K562 (cell line): Measurements from ENCODE around the gene OSGEPL1. TPM values are rescaled to one million over a fixed set of nuclear protein-coding genes. Genes with fewer than 3 reads are reported as not detected.

Experiments used
- ATF1 ChIP-seq, 2 experiments: fragments of 450-650 bp in 1 of 2; IDR thresholded peaks; 2 replicates each; pipeline ENCODE4 v1.6.1; 2016; ENCODE audit warnings: missing compliant biosample characterization in 1 of 2, missing genetic modification characterization in 1 of 2
- BCLAF1 ChIP-seq, 2 experiments: fragments of 450-650 bp in 1 of 2; IDR thresholded peaks; 2 replicates each; pipeline ENCODE4 v1.6.1; 2011 to 2017; ENCODE audit warnings: low read depth in 2 of 2, antibody characterized with exemption in 1 of 2, borderline replicate concordance in 1 of 2, low read length in 1 of 2, mild to moderate bottlenecking in 1 of 2, mixed read lengths in 1 of 2; ENCODE audit not compliant: control insufficient read depth in 1 of 2
- CBFA2T2 ChIP-seq: fragments of 450-650 bp; conservative IDR thresholded peaks from 2 replicates; pipeline ENCODE4 v1.6.1; 2017; ENCODE audit warnings: mild to moderate bottlenecking
- CTBP1 ChIP-seq: fragments of 450-650 bp; IDR thresholded peaks from 2 replicates; pipeline ENCODE4 v1.6.1; 2016; ENCODE audit warnings: borderline replicate concordance
- ELF1 ChIP-seq: fragments of 200-800 bp; sonication (Bioruptor generic); IDR thresholded peaks from 2 replicates; pipeline ENCODE4 v1.6.1; 2016; ENCODE audit warnings: missing genetic modification characterization, missing compliant biosample characterization
- KDM5B ChIP-seq: fragments of 200-600 bp; sonication (generic); IDR thresholded peaks from 2 replicates; pipeline ENCODE4 v1.6.1; 2012; ENCODE audit warnings: low read depth, mild to moderate bottlenecking, moderate library complexity, low read length, control low read depth, inconsistent platforms; ENCODE audit not compliant: insufficient replicate concordance
- KLF13 ChIP-seq: fragments of 450-650 bp; IDR thresholded peaks from 2 replicates; pipeline ENCODE4 v1.6.1; 2016; ENCODE audit warnings: missing genetic modification characterization, low read depth, mild to moderate bottlenecking, missing compliant biosample characterization, moderate library complexity, borderline replicate concordance
- LEF1 ChIP-seq: fragments of 450-650 bp; IDR thresholded peaks from 2 replicates; pipeline ENCODE4 v1.6.1; 2016; ENCODE audit warnings: mild to moderate bottlenecking
- MAX ChIP-seq: sonication (generic); formaldehyde crosslinking; IDR thresholded peaks from 2 replicates; pipeline ENCODE4 v1.9.0; 2022; ENCODE audit warnings: mild to moderate bottlenecking, missing genetic modification reagents
- NFIC ChIP-seq: fragments of 450-650 bp; IDR thresholded peaks from 2 replicates; pipeline ENCODE4 v1.6.1; 2017; ENCODE audit warnings: mild to moderate bottlenecking, inconsistent platforms
- NR1H2 ChIP-seq: sonication (generic); formaldehyde crosslinking; IDR thresholded peaks from 2 replicates; pipeline ENCODE4 v1.4.0; 2020; ENCODE audit warnings: mild to moderate bottlenecking, missing genetic modification reagents
- PHB ChIP-seq: fragments of 250-450 bp; sonication (Bioruptor Pico); IDR thresholded peaks from 2 replicates; pipeline ENCODE4 v1.5.0; 2021
- POLR2AphosphoS2 ChIP-seq: IDR thresholded peaks from 2 replicates; pipeline ENCODE4 v1.6.1; 2012; ENCODE audit warnings: low read length, improper control_type of control experiment
- RBBP5 ChIP-seq: fragments of 200-600 bp; sonication (generic); IDR thresholded peaks from 2 replicates; pipeline ENCODE4 v1.6.1; 2012; ENCODE audit warnings: borderline replicate concordance, mild to moderate bottlenecking, low read length, control low read depth, inconsistent platforms; ENCODE audit not compliant: insufficient read depth, poor library complexity, severe bottlenecking
- RFX5 ChIP-seq: IDR thresholded peaks from 2 replicates; pipeline ENCODE4 v1.6.1; 2011; ENCODE audit warnings: low read depth, mild to moderate bottlenecking, improper control_type of control experiment, low read length
- TCF3 ChIP-seq: sonication (generic); formaldehyde crosslinking; IDR thresholded peaks from 2 replicates; pipeline ENCODE4 v1.4.0; 2020; ENCODE audit warnings: mild to moderate bottlenecking, missing genetic modification reagents
- TFE3 ChIP-seq: fragments of 450-650 bp; formaldehyde crosslinking; IDR thresholded peaks from 2 replicates; pipeline ENCODE4 v1.4.0; 2020; ENCODE audit warnings: mild to moderate bottlenecking, mixed read lengths
- ZBTB17 ChIP-seq: fragments of 450-650 bp; formaldehyde crosslinking; IDR thresholded peaks from 2 replicates; pipeline ENCODE4 v1.4.0; 2020; ENCODE audit warnings: mild to moderate bottlenecking
- ZFP30 ChIP-seq: fragments of 250-450 bp; sonication (Bioruptor Pico); IDR thresholded peaks from 2 replicates; pipeline ENCODE4 v1.8.0; 2022; ENCODE audit warnings: moderate library complexity, mild to moderate bottlenecking, inconsistent platforms, borderline replicate concordance
- ZNF507 ChIP-seq: conservative IDR thresholded peaks from 2 replicates; pipeline ENCODE4 v1.6.1; 2017; ENCODE audit warnings: missing genetic modification characterization, missing compliant biosample characterization
- polyA plus RNA-seq, 8 experiments: library from polyadenylated mRNA; depleted of rRNA in 4 of 8; stranded (reverse) in 5 of 8; unstranded in 3 of 8; fragments of >200 nt; fragmentation: Nextera tagmentation in 2 of 8; fragmentation: Illumina TruSeq in 1 of 8; extraction: Ambion mirVana in 2 of 8; extraction: Trizol in 1 of 8; gene quantifications; 2 replicates each; pipeline versions ENCODE4 v1.2.1 to v1.2.3, GENCODE V29; 2011 to 2014; ENCODE audit warnings: inconsistent platforms in 1 of 8, missing spikeins in 1 of 8
- total RNA-seq, 7 experiments: library from RNA; depleted of rRNA in 6 of 7; stranded (reverse); fragments of >200 nt in 6 of 7; fragmentation: Illumina TruSeq in 2 of 7; extraction: Trizol in 2 of 7; gene quantifications; 2 replicates each; pipeline versions ENCODE4 v1.2.1 to v1.2.3, GENCODE V29; 2011 to 2021; ENCODE audit warnings: low replicate concordance in 1 of 7
- TF ChIP-seq, protein P1 (sequence below): sonication (generic); IDR thresholded peaks from 2 replicates; pipeline ENCODE4 v1.6.1; 2016

Gene OSGEPL1
- total and polyA plus RNA-seq, 9 of the 15 experiments (the other 6 are each of a cell fraction or from before 2014, with no cell fraction given) = 2.5 to 10.8 (median 6.5) TPM

- TF ChIP-seq NR1H2 (CRISPR knock-in tag) (0 out of 2 replicates have a peak, but pooled peaks have one; percentile 33), KLF13 (no peak), TCF3 (CRISPR knock-in tag) (no peak), NFIC (no peak), RBBP5 (peak; percentile 85), TFE3 (CRISPR knock-in tag) (peak; percentile 91), ZNF507 (tag) (no peak), KDM5B (peak; percentile 70), ZBTB17 (no peak), CTBP1 (peak; percentile 83), ZFP30 (CRISPR knock-in tag) (no peak), ELF1 (tag) (peak; percentile 48; the same call in 1 of the 2 replicates), CBFA2T2 (peak; percentile 55), LEF1 (no peak), BCLAF1 (IDR thresholded peaks at IDR 0.05; ENCODE audit: borderline replicate concordance in 1 of 2, control insufficient read depth in 1 of 2, low read depth in 2 of 2, low read length in 1 of 2) (peak in 1 of 2 experiments; percentile 83; a peak in 2 of 4 replicates), MAX (CRISPR knock-in tag) (peak; percentile 72), RFX5 (no peak), PHB (no peak), POLR2AphosphoS2 (no peak), ATF1 (CRISPR knock-in tag; IDR thresholded peaks at IDR 0.05) (peak; percentile 32; the same call in 1 of the 2 replicates), ATF1 (tag; IDR thresholded peaks at IDR 0.05) (peak; percentile 95)
- TF ChIP-seq, protein P1, sequence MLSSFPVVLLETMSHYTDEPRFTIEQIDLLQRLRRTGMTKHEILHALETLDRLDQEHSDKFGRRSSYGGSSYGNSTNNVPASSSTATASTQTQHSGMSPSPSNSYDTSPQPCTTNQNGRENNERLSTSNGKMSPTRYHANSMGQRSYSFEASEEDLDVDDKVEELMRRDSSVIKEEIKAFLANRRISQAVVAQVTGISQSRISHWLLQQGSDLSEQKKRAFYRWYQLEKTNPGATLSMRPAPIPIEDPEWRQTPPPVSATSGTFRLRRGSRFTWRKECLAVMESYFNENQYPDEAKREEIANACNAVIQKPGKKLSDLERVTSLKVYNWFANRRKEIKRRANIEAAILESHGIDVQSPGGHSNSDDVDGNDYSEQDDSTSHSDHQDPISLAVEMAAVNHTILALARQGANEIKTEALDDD = no peak
These were observed at the start of gene OSGEPL1 (continued) for GRCh38 chr2:189762551-189763298.
